KMS-11 (cell line): ENCODE measurements around the gene NAT8L.
"Not testable (repeated sequence)": the region's sequence is repeated elsewhere in the genome, so short reads cannot be mapped to it uniquely, and the experiment has no call there.

Experiments used
- H2AFZ ChIP-seq: fragments of 200-600 bp; sonication (generic); 2 replicates; pipeline ENCODE4 v1.6.1; 2016; ENCODE audit warnings: antibody characterized with exemption, mixed run types, low read depth
- H3K27ac ChIP-seq: fragments of 200-600 bp; sonication (generic); 2 replicates; pipeline ENCODE4 v1.6.1; 2016; ENCODE audit warnings: mild to moderate bottlenecking, mixed run types
- H3K27me3 ChIP-seq: fragments of 200-600 bp; sonication (generic); 2 replicates; pipeline ENCODE4 v1.6.1; 2017; ENCODE audit warnings: mild to moderate bottlenecking, low read depth, mixed run types, moderate library complexity; ENCODE audit not compliant: insufficient read depth
- H3K36me3 ChIP-seq: fragments of 200-600 bp; sonication (generic); 2 replicates; pipeline ENCODE4 v1.6.1; 2017; ENCODE audit warnings: mild to moderate bottlenecking, mixed run types; ENCODE audit not compliant: insufficient read depth
- H3K4me1 ChIP-seq: fragments of 200-600 bp; sonication (generic); 2 replicates; pipeline ENCODE4 v1.6.1; 2016; ENCODE audit warnings: mild to moderate bottlenecking, low read depth, mixed run types; ENCODE audit not compliant: poor library complexity, severe bottlenecking
- H3K4me2 ChIP-seq: fragments of 200-600 bp; sonication (generic); 2 replicates; pipeline ENCODE4 v1.7.0; 2016; ENCODE audit warnings: mild to moderate bottlenecking, mixed run types
- H3K4me3 ChIP-seq: fragments of 200-600 bp; sonication (generic); IDR thresholded peaks from 2 replicates; pipeline ENCODE4 v1.6.1; 2017; ENCODE audit warnings: low read depth, low read length, mixed read lengths; ENCODE audit not compliant: insufficient read depth
- H3K79me2 ChIP-seq: fragments of 200-600 bp; sonication (generic); 2 replicates; pipeline ENCODE4 v1.6.1; 2016; ENCODE audit warnings: low read depth, mixed run types; ENCODE audit not compliant: insufficient read depth
- H3K9ac ChIP-seq: fragments of 200-600 bp; sonication (generic); 2 replicates; pipeline ENCODE4 v1.6.1; 2016; ENCODE audit warnings: mild to moderate bottlenecking, mixed run types
- H4K20me1 ChIP-seq: fragments of 200-600 bp; sonication (generic); 2 replicates; pipeline ENCODE4 v1.6.1; 2016; ENCODE audit warnings: mild to moderate bottlenecking, mixed run types; ENCODE audit not compliant: insufficient read depth
- TF ChIP-seq, protein P1 (sequence below): fragments of 200-600 bp; sonication (generic); conservative IDR thresholded peaks from 2 replicates; pipeline ENCODE4 v1.6.1; 2017; ENCODE audit warnings: low read depth, mild to moderate bottlenecking, antibody characterized with exemption, low read length, moderate library complexity, mixed read lengths

Gene NAT8L

GRCh38 chr4:2024683-2025082 lies 34.4 kb upstream of the NAT8L start:
- Histone ChIP-seq H2AFZ (no peak overlapping the region), H3K4me1 (no peaks in the 10 kb centered on the region), H3K4me3 (no peak overlapping the region), H3K9ac (no peak overlapping the region), H3K79me2 (no peaks in the 10 kb centered on the region), H3K27ac (no peak overlapping the region), H3K36me3 (no peaks in the 10 kb centered on the region), H3K4me2 (no peak overlapping the region), H4K20me1 (no peaks in the 10 kb centered on the region), H3K27me3 (no peaks in the 10 kb centered on the region)
- TF ChIP-seq, protein P1, sequence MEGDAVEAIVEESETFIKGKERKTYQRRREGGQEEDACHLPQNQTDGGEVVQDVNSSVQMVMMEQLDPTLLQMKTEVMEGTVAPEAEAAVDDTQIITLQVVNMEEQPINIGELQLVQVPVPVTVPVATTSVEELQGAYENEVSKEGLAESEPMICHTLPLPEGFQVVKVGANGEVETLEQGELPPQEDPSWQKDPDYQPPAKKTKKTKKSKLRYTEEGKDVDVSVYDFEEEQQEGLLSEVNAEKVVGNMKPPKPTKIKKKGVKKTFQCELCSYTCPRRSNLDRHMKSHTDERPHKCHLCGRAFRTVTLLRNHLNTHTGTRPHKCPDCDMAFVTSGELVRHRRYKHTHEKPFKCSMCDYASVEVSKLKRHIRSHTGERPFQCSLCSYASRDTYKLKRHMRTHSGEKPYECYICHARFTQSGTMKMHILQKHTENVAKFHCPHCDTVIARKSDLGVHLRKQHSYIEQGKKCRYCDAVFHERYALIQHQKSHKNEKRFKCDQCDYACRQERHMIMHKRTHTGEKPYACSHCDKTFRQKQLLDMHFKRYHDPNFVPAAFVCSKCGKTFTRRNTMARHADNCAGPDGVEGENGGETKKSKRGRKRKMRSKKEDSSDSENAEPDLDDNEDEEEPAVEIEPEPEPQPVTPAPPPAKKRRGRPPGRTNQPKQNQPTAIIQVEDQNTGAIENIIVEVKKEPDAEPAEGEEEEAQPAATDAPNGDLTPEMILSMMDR: no peak

- TF ChIP-seq, protein P1: no peak
- no peaks in the 10 kb centered on the region for H3K27me3 ChIP-seq
- no peaks in the 10 kb centered on the region for H4K20me1 ChIP-seq
- H3K4me1 ChIP-seq: no peaks in the 10 kb centered on the region
- H3K36me3 ChIP-seq: no peaks in the 10 kb centered on the region
- no peak overlapping the region for H3K9ac ChIP-seq
- H3K79me2 ChIP-seq: no peaks in the 10 kb centered on the region
- H3K4me3 ChIP-seq: no peak overlapping the region
- H2AFZ ChIP-seq: no peak overlapping the region
- H3K4me2 ChIP-seq: no peak overlapping the region
- H3K27ac ChIP-seq: no peak overlapping the region
These were observed 33.3 kb upstream of the NAT8L start for GRCh38 chr4:2025817-2026216.

DNA sequence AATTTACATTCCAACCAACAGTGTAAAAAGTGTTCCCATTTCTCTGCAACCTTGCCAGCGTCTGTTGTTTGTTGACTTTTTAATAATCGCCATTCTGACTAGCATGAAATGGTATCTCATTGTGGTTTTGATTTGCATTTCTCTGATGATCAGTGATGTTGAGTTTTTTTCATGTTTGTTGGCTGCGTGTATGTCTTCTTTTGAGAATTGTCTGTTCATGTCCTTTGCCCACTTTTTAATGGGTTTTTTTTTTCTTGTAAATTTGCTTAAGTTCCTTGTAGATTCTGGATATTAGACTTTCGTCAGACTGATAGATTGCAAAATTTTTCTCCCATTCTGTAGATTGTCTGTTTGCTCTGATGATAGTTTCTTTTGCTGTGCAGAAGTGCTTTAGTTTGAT lies 32.0 kb upstream of the NAT8L start:
- not testable (repeated sequence) for H3K36me3 ChIP-seq, H2AFZ ChIP-seq, H3K27ac ChIP-seq, H3K27me3 ChIP-seq, H3K79me2 ChIP-seq, H3K9ac ChIP-seq, H3K4me2 ChIP-seq, H3K4me1 ChIP-seq, H3K4me3 ChIP-seq, H4K20me1 ChIP-seq

GRCh38 chr4:2031161-2031560 lies 28.0 kb upstream of the NAT8L start:
- not testable (repeated sequence) for H3K9ac ChIP-seq, H3K4me1 ChIP-seq, H3K79me2 ChIP-seq, H3K27ac ChIP-seq, H3K4me3 ChIP-seq, H4K20me1 ChIP-seq, H3K36me3 ChIP-seq, H3K27me3 ChIP-seq, H2AFZ ChIP-seq, H3K4me2 ChIP-seq

GRCh38 chr4:2036327-2036726 lies 22.8 kb upstream of the NAT8L start:
- H3K79me2 ChIP-seq: no peaks in the 10 kb centered on the region
- no peak overlapping the region for H2AFZ ChIP-seq
- no peak overlapping the region for H3K27ac ChIP-seq
- H3K27me3 ChIP-seq: no peaks in the 10 kb centered on the region
- H3K4me1 ChIP-seq: no peaks in the 10 kb centered on the region
- H3K4me3 ChIP-seq: no peak overlapping the region
- no peaks in the 10 kb centered on the region for H4K20me1 ChIP-seq
- TF ChIP-seq, protein P1: no peak
- H3K36me3 ChIP-seq: no peaks in the 10 kb centered on the region
- H3K4me2 ChIP-seq: no peak overlapping the region
- H3K9ac ChIP-seq: no peak overlapping the region
